GM19351 (cell line): ENCODE data around the gene BHLHA15.

Experiments used
- ATAC-seq: cut with Tn5 transposase; IDR thresholded peaks from one replicate; pipeline ENCODE4 v1.9.1; 2021; ENCODE audit warnings: mild to moderate bottlenecking, moderate library complexity; ENCODE audit not compliant: unreplicated experiment

The BHLHA15 gene

DNA sequence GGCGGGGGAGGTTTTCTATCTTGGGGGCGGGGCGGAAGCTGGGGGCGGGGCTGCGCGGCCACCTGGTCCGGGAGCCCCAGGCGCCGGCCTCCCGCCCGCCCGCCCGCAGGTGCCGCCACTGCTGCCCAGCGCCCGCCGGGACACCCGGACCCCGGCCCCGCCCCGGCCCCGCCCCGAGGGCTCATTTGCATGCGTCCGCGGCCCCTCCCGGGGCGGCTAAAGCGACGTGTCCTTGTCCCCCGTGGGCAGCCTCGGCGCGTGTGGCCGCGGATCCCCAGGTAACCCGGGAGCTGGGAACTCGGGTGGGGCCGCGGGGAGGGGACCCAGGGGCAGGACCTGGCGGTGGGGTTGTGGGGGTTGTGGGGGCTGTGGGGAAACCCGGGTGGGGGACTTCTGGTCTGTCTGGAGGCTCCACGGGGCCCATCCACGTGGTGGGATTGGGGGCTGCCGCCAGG lies at the start of gene BHLHA15:
BHLHA15 (plus strand) TSS at position 219 of the 455 bp plus-strand sequence. CDS start 871 bp downstream, outside the sequence.
- peak; percentile 49 for ATAC-seq

DNA sequence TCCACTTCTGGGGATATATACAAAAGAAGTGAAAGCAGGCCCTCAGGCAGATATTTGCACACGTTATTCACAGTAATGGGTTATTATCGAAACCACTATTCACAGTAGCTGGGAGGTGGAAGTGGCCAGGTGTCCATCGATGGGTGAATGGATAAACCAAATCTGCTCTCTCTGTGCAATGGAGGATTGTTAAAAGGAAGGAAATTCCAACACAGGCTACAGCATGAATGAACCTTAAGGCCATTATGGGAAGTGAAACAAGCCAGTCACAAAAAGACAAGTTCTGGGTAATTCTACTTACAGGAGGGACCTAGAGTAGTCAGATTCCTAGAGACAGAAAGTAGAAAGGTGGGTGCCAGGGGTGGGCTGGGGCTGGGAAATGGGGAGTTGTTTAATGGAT lies 48.5 kb upstream of the BHLHA15 start:
- ATAC-seq: no peak

DNA sequence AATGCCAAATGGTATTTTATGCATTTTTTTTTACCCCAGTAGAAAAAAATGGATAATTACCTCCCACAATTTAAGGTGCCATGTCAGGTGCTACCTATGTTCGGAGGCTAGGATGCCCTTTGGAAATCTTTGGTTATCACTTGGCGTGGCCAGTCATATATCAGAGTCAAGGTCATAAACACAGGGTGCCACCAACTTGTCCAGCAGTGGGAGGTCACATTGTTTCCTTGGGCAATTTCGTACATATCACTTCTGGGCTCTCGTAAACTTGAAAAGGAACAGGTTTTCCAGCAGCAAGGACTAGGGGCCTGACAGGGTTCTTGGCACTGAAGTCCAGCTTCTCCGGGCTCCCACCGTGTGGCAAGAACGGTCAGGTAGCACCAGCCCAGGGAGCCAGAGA lies 48.0 kb upstream of the BHLHA15 start:
- no peak for ATAC-seq

DNA sequence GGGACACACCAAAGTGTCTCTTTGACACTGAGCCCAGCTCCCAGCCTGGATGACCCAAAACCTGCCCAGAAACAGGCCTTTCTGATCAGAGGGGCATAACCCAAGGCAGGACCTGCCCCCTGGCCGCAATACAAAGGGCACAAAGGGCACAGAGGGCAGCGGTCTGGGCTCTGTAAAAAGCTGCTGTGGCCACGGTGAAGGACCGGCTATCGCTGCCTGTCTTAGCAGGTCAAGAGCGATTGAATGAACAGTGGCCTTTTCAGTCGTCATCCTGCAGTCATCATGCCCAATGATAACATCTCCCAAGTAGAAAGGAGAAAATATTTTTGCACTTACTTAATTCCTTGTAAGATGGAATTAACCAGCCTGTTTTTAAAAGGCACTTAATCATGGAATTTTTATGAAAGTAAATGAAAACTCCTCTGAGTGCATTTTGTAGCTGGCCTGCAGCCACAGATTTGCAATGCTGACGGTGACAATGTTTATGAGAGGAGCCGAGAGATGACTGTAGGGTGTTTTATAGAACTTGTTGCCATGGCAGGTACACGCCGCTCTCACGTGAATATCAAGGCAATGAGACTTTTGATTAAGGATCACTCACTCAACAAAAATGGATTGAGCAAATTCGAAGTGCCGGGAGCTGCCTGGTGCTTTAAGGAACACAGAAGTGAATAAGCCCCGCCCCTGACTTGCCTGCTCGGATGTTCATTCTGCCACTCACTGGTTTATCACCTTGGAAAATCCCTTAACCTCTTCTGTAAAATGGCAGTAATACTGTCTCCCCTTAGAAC lies 47.3 kb upstream of the BHLHA15 start:
- no peak for ATAC-seq

DNA sequence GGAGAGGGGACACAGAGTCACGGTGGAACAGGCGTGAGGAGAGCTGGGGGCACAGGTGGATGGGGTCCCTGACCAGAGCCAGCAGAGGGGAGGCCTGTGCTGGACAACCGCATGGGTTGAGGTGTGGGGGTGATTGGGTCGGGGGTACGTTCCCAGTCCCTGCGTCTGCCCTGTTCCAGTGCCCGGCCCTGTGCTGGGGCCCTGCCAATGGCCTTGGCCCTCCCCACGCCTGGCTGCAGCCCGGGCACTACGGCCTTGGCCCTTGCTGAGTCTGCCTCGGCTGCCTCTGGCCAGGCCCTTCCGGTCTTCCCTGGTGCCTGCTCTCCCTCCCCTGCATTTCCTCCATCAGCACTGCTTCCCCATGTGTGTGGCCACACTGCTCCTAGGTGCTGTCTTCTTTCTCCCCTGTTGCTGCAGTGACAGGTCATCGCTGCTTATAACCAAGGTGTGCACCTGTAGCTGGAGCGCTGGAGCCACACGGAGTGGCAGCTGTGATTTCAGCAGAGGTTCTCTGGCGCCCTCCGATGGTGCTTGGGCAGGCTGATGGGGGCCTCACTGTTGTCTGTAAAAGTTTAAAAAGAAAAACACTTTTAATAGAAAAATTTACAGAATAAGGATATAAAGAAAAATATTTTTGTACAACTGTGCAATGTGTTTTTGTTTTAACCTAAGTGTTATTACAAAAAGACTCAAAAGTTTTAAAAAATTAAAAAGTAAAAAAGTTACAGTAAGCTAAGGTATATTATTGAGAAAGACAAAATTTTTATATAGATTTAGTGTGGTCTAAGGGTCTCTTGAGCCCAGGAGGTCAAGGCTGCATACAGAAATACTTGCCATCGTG lies 45.2 kb upstream of the BHLHA15 start:
- peak; percentile 60 for ATAC-seq

DNA sequence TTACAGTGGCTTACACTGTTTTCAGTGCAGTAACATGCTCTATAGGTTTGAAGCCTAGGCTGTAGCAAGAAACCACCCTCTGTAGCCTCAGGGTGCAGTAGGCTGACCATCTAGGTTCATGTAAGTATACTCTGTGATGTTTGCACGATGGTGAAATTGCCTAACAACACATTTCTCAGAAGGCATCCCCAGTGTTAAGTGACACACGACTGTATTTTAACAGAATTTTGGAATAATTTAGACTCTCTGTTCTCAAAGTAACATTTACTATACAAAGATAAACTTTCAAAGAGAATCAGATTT lies 44.6 kb upstream of the BHLHA15 start:
- ATAC-seq: no peak

DNA sequence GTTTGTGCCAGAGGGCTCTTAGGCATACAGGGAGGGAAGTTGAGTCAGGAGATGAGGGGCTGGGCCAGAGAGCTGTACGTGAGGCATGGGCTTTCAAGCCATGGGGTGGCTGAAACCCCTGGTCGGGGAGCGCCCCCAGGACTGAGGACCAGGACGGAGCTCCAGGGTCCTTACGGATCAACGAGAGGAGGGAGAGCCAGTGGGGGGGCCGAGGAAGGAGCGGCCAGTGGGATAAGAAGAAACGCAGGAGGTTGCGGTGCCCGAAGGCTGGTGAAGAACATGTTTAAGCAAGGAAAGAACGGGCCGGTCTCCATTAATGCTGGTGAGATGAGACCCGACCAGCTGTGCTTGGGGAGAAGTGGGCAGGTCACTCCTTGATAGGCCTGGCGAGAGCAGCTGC lies 43.6 kb upstream of the BHLHA15 start:
- no peak for ATAC-seq

DNA sequence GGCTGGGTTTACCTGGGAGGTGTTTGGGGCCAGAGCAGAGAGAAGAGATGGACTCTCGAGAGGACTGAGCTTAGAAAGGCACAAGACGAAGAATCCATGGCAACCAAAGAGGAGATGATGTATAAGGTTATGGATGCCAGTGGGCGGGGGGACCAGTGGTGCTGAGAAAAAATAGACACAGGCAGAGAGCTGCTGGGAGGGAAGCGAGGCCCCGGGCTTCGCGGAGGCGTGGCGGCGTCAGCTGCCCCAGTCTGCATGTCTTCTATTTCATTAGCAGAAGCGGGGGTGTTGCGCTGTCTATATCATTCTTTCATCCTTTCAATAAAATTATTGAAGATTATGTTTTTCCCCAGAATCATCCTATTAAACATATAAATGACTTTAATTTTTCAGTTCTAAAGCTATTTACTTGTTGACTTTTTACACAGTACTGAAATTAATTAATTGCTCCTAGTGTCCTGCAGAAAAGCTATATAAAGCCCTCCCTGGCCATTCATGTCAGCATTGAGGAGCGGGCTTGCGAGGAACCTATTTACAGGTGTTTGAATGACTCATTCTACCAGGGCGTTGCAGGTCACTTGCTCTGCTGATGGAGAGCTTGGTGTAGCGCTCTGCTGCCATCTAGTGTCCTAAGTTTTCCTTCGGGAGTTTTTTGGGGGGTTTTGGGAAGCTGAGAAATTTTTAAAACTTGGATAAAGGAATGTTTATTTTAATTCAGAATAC lies 42.9 kb upstream of the BHLHA15 start:
- ATAC-seq: no peak

DNA sequence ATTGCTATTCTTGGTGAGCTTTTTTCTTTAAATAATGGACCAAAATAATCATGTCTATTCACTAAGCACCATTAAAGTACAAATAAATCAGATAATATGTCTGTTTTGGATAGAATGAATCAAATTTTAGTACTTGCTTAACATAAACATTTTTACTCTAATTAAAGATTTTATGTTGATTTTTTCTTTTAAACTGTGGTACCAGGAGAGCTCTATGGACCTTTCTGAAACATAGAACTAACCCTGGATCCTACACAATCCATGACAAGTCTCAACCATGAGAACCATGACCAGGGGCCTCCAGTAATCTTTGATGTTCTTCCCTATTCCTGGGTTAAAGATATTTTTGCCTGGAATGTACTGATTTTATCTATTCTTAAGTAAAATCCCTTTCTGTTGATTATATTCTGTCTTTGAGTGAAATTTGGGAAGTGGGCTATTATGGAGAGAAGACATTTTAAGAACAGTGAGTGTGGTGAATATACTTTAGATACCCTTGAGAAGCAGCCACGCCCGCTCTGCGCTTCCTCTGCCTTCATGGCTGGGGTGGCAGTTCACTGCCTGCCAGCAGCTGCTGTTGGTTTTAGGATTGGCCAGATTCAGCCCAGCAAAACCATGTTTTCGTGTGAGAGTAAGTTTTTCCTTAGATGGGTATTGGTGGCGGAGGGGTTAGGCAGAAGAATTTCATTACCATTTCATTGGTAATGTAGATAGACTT lies 42.2 kb upstream of the BHLHA15 start:
- ATAC-seq: no peak

DNA sequence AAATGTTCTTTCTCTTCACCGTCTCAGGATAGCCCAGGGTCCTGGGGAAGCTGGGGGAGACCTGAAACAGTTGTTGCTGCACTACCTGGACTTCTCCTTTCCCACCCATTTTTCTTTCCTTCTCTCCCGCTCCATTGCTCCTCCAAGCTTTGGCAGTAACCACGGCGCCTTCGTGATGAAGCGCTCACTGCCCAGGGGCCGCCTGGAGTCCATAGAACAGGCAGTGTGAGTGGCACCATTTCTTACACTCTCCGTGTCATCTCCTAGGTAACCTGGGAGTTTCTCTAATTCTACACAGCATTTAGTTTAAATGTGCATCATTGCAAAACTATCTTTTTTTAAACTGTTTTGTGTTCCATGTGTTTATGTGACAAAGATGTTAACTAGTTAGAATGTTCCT lies 40.3 kb upstream of the BHLHA15 start:
- no peak for ATAC-seq

DNA sequence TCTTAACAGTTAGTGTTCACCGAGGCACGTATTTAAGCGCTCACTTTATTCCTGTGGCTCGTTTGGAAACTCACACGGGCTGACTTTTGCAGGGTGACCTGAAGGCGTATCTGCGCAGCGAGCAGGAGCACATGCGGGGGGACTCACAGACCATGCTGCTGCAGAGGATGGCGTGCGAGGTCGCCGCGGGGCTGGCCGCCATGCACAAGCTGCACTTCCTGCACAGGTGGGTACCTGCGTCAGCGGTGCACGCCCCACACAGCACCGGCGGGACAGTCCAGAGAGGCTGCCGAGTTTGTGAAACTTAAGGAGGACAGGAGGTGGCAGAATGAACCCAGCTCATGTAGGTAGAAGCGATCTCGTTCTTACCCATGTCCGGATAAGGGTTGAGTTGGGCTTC lies 39.8 kb upstream of the BHLHA15 start:
- no peak for ATAC-seq

DNA sequence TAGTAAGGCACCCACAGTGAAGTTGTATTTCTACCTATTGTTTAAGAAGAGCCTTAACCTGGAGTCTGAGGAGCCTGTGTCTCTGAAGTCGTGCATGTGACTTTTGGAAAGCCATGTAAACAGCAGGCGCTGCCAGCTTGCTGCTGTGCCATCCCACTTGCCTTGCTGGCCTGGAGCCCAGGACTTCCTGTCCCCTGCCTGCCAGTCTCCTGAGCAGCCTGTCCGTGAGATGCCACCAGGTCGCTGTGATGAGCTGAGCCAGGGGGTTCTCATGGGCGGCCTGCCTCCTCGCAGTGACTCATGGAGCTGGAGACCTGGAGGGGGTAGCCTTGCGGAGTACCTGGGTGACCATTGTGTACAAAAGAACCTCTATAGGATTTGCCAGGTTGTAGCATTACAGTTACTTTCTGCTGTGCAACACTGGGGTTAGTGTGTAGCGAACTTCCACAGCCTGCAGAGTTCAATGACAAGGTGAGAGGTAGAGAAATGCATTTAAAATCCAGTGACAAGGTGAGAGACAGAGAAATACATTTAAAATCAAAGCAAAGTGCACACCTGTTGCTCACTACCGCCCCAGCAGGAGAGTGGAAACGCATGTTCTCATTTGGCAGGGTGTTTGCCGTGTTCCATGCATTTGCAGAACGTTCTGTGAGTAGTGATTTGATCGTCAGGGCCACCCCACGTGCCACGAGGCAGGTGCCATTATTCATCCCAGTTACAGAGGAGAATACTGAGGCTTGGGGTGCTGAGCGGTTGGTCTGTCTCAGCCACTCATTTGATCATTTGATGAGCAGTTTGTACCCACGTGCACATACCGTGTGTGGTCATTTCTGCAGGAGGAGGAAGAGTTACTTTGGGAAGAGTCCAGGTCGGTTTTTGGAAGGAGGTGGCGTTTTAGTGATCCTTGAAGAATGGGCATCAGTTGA lies 36.6 kb upstream of the BHLHA15 start:
- no peak for ATAC-seq

DNA sequence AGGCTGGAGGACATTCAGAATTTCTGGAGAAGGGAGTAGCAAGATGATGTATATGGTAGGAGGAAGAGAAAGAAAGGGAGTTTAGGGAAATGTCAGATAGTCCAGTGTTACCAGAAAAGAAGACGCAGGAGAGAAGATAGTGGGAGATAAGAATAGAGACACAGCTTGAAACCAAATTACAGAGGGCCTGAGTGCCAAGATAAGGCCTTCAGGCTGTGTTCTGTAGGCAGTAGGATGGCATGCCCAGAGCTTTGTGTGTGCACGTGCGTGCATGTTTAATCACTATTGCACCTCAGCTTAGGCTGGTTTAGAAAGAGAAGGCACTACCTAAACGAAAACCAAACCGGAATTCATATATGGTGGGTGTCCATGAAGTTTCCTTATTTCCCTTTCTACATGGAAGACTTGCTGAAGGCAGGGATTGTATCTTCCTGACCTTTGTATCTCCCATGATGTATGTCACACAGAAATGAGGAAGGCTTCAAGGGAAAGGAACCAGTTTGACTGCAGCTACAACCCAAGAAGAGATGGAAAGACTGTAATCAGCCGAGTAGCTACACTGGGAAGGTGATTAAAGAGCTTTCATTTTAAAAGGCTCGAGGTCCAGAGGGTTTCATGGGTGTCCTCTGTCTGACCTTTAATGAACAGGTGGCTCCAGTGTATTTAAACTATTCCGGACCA lies 35.8 kb upstream of the BHLHA15 start:
- ATAC-seq: no peak

DNA sequence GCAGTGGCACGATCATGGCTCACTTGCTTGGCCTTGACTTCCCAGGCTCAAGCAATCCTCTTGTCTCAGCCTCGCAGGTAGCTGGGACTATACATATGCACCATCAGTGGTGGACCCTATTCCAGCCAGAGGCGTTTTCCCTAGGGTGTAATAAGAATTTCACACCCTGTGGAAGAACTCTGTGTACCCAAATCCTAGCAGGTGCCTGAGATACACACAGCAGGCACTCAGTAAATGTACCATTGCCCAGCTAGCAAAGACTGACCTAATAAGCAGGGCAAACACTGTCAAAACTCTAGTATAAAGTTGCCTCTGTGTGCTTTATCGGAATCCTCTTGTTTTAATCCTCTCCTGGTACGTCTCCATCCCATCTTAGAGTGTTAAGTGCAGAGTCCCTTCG lies 33.7 kb upstream of the BHLHA15 start:
- no peak for ATAC-seq

DNA sequence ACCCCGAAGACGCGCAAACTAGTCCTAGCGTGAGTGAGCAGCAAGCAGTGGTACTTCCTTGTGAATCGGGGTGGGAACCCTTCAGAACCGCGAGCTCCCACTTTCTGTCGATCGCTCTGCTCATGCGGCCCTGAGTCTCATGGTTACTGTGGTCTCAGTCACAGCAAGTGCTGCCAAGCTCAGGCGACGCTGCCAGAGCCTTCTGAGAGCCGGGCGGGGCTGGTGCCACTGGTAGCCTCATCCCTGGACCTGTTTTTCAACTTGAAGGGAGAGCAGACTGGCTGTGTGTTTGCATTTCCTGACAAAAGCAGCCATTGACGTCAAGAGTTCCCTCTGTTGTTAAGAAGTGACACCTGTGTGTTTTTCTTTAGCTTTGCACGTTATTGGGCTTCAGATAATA lies 32.9 kb upstream of the BHLHA15 start:
- no peak for ATAC-seq

DNA sequence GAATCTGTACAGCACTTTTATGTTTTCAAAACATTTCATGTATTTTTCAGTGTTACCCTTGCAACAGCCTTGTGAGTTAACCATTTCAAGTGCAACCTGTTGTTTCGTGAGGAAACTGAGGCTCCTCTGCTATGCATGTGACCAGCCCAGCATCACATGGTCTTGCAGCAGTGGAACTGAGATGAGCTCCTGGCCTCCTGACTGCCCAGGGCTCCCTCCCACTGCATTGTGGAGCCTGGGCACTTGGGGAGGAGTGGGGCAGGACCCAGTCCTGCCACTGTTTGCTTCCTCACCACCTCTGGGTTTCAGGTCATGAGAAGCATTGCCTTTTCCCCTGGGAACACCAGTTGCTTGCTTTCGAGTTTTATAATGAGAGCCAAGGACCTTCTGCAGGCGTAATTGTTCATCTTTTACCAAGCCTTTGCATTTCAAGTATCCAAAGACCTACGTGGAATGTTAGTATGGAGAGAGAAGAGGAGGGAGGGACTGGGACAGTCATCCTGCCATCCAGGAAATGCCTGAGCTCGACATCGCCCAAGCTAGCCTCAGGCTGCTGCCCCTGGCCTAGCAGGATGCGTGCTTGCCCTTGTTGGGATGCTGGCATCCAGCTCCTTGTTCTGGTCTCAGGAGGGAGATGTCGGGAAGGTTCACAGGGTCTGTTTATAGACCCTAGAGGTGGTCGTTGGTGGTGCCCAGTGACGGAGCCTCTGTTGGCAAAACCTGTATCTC lies 32.3 kb upstream of the BHLHA15 start:
- ATAC-seq: no peak

DNA sequence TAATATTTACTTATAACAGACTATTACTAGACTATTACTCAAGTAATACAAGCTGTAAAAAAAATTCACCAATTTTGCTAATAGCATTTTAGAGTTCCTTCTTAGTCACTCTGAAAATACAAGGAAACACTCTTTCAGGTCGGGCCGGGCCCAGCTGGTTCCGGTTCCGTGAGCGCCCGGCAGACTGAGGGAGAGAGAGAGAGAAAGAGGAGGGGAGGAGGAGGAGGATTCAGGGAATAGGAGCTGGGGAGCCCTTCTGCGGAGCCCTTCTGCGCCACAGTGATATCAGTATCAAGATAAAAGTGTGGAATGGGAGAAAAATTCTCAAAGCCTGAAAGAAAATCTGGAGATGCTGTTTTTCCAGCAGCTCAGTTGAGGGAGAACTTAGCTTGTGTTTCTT lies 30.5 kb upstream of the BHLHA15 start:
- no peak for ATAC-seq

DNA sequence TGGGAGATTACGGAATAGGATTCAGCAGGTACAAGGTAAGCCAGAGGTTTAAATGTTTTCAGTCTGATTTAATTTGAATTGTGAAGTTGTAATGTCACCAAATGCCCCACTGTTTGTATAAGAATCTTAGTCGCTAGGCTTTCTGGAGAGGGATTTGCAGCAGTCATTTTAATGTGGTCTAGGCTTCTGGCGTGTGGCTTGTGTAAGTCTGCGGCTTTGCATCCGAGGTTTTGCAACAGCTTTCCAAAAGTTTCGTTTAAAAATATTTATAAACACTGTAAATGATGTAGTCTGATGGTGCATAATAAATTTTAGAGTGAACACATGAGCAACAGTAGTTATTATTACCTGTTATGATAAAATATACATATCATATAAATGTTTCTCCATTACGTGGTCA lies 26.1 kb upstream of the BHLHA15 start:
- ATAC-seq: no peak
